Measurements from ENCODE around the gene EPB41L2.

GRCh38 chr6:130906736-130907381 is 156.2 kb downstream of the EPB41L2 start:
- no peak for TF ChIP-seq CTCF (IDR thresholded peaks at IDR 0.05; ENCODE audit: insufficient read depth, low read depth, low read length)
- no peak for TF ChIP-seq EZH2 (IDR thresholded peaks at IDR 0.05; ENCODE audit: insufficient read depth, low read length)
